Karpas-422 (cell line): ENCODE data around the gene MMP19. TPM values are rescaled to one million over a fixed set of nuclear protein-coding genes. Genes with fewer than 3 reads are reported as not detected.

Source experiments
- DNase-seq: peaks from one replicate; pipeline ENCODE4 v3.0.0-alpha.2; 2015
- H2AFZ ChIP-seq: fragments of 200-600 bp; sonication (generic); 2 replicates; pipeline ENCODE4 v1.6.1; 2014; ENCODE audit warnings: antibody characterized with exemption, low read length, mixed read lengths
- H3K27ac ChIP-seq: fragments of 200-600 bp; sonication (generic); 2 replicates; pipeline ENCODE4 v1.5.1; 2014; ENCODE audit warnings: mild to moderate bottlenecking, low read length, moderate library complexity
- H3K27me3 ChIP-seq: fragments of 200-600 bp; sonication (generic); 2 replicates; pipeline ENCODE4 v1.6.1; 2014; ENCODE audit warnings: low read length, mixed read lengths
- H3K36me3 ChIP-seq: fragments of 200-600 bp; sonication (generic); 2 replicates; pipeline ENCODE4 v1.6.1; 2014; ENCODE audit warnings: low read length, mixed read lengths; ENCODE audit not compliant: insufficient read depth
- H3K4me1 ChIP-seq: fragments of 200-600 bp; sonication (generic); 2 replicates; pipeline ENCODE4 v1.6.1; 2014; ENCODE audit warnings: mild to moderate bottlenecking, low read length, mixed read lengths
- H3K4me2 ChIP-seq: fragments of 200-600 bp; sonication (generic); 2 replicates; pipeline ENCODE4 v1.6.1; 2014; ENCODE audit warnings: low read length, low read depth, mild to moderate bottlenecking; ENCODE audit not compliant: poor library complexity, severe bottlenecking
- H3K4me3 ChIP-seq: fragments of 200-600 bp; sonication (generic); 2 replicates; pipeline ENCODE4 v1.5.1; 2014; ENCODE audit warnings: mild to moderate bottlenecking, antibody characterized with exemption, low read length, mixed read lengths
- H3K79me2 ChIP-seq: fragments of 200-600 bp; sonication (generic); 2 replicates; pipeline ENCODE4 v1.6.1; 2014; ENCODE audit warnings: mild to moderate bottlenecking, low read length, mixed read lengths
- H3K9ac ChIP-seq: fragments of 200-600 bp; sonication (generic); 2 replicates; pipeline ENCODE4 v1.6.0; 2014; ENCODE audit warnings: low read length
- H3K9me2 ChIP-seq: fragments of 200-600 bp; sonication (generic), shearing (Covaris generic); replicated peaks from 2 replicates; pipeline ENCODE4 v1.6.0; 2014; ENCODE audit warnings: mild to moderate bottlenecking, low read length, moderate library complexity; ENCODE audit not compliant: insufficient read depth
- H3K9me3 ChIP-seq: fragments of 300-700, 200-600 bp; sonication (generic); 2 replicates; pipeline ENCODE4 v1.6.1; 2014; ENCODE audit warnings: low read length, mixed read lengths
- H4K20me1 ChIP-seq: fragments of 200-600 bp; sonication (generic); 2 replicates; pipeline ENCODE4 v1.6.1; 2014; ENCODE audit warnings: mild to moderate bottlenecking, antibody characterized with exemption, low read length, low read depth; ENCODE audit not compliant: insufficient read depth
- total RNA-seq: library from RNA; depleted of rRNA; stranded (reverse); fragments of >200 nt; shearing (Covaris generic); gene quantifications from 2 replicates; pipeline ENCODE4 v1.2.3, GENCODE V29; 2014; ENCODE audit warnings: low replicate concordance

MMP19 gene
- total RNA-seq, 1 experiment from 2014 or later = 0.11 TPM

DNA sequence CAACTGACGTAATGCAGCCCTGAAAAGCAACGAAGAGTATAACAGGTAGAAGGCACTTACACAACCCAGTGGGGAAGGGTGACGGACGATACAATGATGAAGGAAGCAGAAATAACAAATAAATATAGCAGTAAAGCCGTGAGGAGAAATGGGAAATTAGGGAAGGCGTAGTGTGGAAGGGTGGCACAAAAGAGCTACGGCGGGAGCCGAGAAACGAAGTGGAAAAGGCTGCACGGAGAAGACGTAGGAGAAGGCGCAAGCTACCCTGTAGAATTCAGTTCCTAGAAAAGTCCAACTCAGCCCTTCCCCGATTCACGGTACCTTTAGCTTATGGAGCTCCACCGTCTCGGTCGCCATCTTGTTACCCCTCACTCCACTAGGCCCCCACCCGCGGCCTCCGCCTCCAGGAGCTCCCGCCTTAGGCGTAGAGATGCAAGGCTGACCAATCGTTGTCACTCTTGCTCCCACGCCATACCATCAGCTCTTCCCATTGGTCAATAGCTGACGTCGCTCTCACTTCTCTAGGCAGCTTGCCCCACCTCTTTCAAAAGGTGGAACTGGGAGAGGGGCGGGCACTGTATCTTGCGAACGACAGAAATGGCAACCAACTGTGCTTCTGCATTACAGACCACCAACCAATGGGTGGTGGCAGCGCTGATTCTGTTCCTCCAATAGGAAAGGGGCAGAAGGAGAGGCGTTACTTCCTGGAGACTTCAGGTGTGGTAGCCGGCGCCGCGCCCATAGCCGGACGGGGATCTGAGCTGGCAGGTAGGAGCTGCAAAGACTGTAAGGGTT lies 25.2 kb downstream of the MMP19 start, which contains the start of the genes ORMDL2 and SARNP:
TSS of gene ORMDL2 (plus strand) at position 697 of the 795 bp plus-strand sequence. CDS start 959 bp downstream, outside the sequence.
TSS of gene SARNP (minus strand) at position 380 of the 795 bp plus-strand sequence. CDS start at position 357, 23 bp downstream.
- H3K27ac ChIP-seq = peak within 1 kb of the TSS; percentile 68
- peaks cover 26% of the 10 kb centered on the region for H3K4me1 ChIP-seq
- H3K9me2 ChIP-seq = no peaks in the 10 kb centered on the region
- peaks cover 73% of the 10 kb centered on the region for H3K79me2 ChIP-seq
- peaks cover 3% of the 10 kb centered on the region; the same call in 1 of the 2 replicates for H4K20me1 ChIP-seq
- H3K9ac ChIP-seq = peak within 1 kb of the TSS; percentile 87
- peak; percentile 100 for DNase-seq
- H2AFZ ChIP-seq = peak within 1 kb of the TSS; percentile 53
- peaks cover 50% of the 10 kb centered on the region for H3K36me3 ChIP-seq
- H3K27me3 ChIP-seq = no peaks in the 10 kb centered on the region
- peak within 1 kb of the TSS; percentile 90 for H3K4me2 ChIP-seq
- H3K4me3 ChIP-seq = peak within 1 kb of the TSS; percentile 91
- H3K9me3 ChIP-seq = no peaks in the 10 kb centered on the region

GRCh38 chr12:55816881-55817344 lies 25.8 kb downstream of the MMP19 start:
- H3K4me1 ChIP-seq = peaks cover 26% of the 10 kb centered on the region
- H3K27me3 ChIP-seq = no peaks in the 10 kb centered on the region
- peak; percentile 66 for DNase-seq
- H3K4me3 ChIP-seq = peak overlapping the region; percentile 91
- no peaks in the 10 kb centered on the region for H3K9me3 ChIP-seq
- H3K9me2 ChIP-seq = no peaks in the 10 kb centered on the region
- H4K20me1 ChIP-seq = peaks cover 3% of the 10 kb centered on the region; the same call in 1 of the 2 replicates
- peak overlapping the region; percentile 87 for H3K9ac ChIP-seq
- H3K36me3 ChIP-seq = peaks cover 43% of the 10 kb centered on the region
- peak overlapping the region; percentile 68 for H3K27ac ChIP-seq
- peak overlapping the region; percentile 90 for H3K4me2 ChIP-seq
- H2AFZ ChIP-seq = peak overlapping the region; percentile 53
- peaks cover 79% of the 10 kb centered on the region for H3K79me2 ChIP-seq

DNA sequence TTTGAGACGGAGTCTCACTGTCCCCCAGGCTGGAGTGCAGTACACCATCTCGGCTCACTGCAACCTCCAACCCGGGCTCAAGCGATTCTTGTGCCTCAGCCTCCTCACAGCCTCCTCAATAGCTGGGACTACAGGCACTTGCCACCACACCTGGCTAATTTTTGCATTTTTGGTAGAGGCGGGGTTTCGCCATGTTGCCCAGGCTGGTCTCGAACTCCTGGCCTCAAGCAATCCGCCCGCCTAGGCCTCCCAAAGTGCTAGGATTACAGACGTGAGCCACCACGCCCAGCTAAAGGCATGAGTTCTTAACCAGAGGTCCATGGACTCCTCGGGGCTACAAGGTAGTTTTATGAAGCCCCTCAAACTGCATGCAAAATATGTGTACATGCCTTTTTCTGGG lies 27.3 kb downstream of the MMP19 start:
- Histone ChIP-seq H3K27me3 (no peaks in the 10 kb centered on the region), H3K79me2 (peaks cover 93% of the 10 kb centered on the region), H4K20me1 (peaks cover 3% of the 10 kb centered on the region; the same call in 1 of the 2 replicates), H3K36me3 (peaks cover 34% of the 10 kb centered on the region), H3K9me3 (no peaks in the 10 kb centered on the region), H3K9me2 (no peaks in the 10 kb centered on the region), H3K4me3 (peak overlapping the region; percentile 91; the same call in 1 of the 2 replicates), H3K9ac (peak overlapping the region; percentile 87; the same call in 1 of the 2 replicates), H3K4me1 (peaks cover 26% of the 10 kb centered on the region), H3K4me2 (peak overlapping the region; percentile 90), H2AFZ (no peak overlapping the region), H3K27ac (no peak overlapping the region)
- DNase-seq = no peak

DNA sequence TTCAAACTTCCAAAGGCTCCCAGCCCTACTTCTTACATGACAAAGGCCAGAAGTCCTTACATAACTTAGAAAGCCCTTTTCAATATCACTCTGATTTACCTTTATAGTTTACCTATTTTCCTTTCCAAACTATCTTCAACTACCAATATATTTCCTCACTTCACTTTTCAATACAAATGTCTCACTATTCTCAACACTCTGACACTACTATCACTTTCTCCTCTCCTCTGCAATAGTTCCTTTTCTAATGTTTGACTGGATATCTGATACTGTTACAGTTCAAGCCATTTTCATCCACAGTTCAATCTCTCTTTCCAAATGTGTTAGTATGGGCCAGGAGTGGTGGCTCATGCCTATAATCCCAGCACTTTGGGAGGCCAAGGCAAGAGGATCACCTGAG lies 28.5 kb downstream of the MMP19 start:
- peaks cover 93% of the 10 kb centered on the region for H3K79me2 ChIP-seq
- H3K9me3 ChIP-seq = no peaks in the 10 kb centered on the region
- H3K4me3 ChIP-seq = no peak overlapping the region
- no peak overlapping the region for H3K9ac ChIP-seq
- peaks cover 21% of the 10 kb centered on the region for H3K4me1 ChIP-seq
- H3K27ac ChIP-seq = no peak overlapping the region
- peaks cover 26% of the 10 kb centered on the region for H3K36me3 ChIP-seq
- H2AFZ ChIP-seq = no peak overlapping the region
- peaks cover 5% of the 10 kb centered on the region; the same call in 1 of the 2 replicates for H4K20me1 ChIP-seq
- no peak for DNase-seq
- no peaks in the 10 kb centered on the region for H3K9me2 ChIP-seq
- no peak overlapping the region for H3K4me2 ChIP-seq
- H3K27me3 ChIP-seq = no peaks in the 10 kb centered on the region

DNA sequence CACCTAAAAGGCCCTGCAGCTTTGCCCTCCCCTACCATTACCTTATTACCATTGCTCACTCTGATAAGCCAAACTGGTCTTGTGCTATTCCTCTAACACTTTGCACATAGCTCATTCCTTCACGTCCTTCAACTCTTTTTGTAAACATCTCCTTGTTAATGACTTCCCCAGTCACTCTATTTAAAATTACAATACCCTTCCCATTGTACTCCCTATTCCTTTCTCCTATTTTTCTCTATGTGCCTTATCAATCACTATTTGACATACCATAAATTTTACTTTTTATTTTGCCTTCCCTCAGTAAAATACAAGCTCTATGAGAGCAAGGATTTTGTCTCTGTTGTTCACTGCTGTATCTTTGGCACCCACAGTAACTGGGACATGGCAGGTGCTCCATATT lies 30.6 kb downstream of the MMP19 start:
- no peak overlapping the region for H3K4me3 ChIP-seq
- peaks cover 97% of the 10 kb centered on the region for H3K79me2 ChIP-seq
- H3K27ac ChIP-seq = no peak overlapping the region
- no peak overlapping the region for H3K9ac ChIP-seq
- no peaks in the 10 kb centered on the region for H3K9me2 ChIP-seq
- no peak overlapping the region for H2AFZ ChIP-seq
- no peaks in the 10 kb centered on the region for H3K27me3 ChIP-seq
- no peak overlapping the region for H3K4me2 ChIP-seq
- H4K20me1 ChIP-seq = peaks cover 4% of the 10 kb centered on the region; the same call in 1 of the 2 replicates
- H3K36me3 ChIP-seq = peaks cover 29% of the 10 kb centered on the region
- peaks cover 13% of the 10 kb centered on the region for H3K4me1 ChIP-seq
- no peak for DNase-seq
- no peaks in the 10 kb centered on the region for H3K9me3 ChIP-seq

DNA sequence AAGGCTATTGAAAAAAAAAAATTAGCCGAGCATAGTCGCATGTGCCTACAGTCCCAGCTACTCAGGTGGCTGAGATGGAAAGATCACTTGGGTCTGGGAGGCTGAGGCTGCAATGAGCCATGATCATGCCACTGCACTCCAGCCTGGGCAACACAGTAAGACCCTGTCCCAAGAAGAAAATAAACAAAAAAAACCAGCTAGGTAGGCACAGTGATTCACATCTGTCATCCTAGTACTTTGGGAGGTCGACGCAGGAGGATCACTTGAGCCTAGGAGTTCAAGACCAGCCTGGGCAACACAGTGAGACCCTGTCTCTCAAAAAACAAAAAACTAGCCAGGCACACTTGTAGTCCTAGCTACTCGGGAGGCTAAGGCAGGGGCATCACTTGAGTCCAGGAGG lies 33.5 kb downstream of the MMP19 start:
- H3K79me2 ChIP-seq = peaks cover 93% of the 10 kb centered on the region
- no peaks in the 10 kb centered on the region for H3K9me3 ChIP-seq

DNA sequence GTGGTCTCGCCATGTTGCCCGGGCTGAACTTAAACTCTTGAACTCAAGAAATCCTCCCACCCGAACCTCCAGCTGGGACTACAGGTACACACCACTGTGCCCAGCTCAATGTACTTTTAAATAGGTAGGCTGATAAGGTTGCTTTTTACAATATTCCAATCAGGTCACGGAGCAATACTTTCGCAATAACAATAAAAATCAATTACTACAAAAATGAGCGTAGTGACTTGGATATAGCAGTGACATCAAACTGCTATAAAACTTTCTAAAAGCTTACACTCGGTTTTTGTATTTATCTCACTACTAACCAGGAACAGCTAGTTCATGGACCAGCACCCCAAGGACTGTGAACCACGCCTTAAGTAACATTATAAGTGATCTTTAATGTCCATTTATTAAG lies 35.8 kb downstream of the MMP19 start:
- H3K36me3 ChIP-seq = peaks cover 27% of the 10 kb centered on the region; the same call in 1 of the 2 replicates
- H3K27ac ChIP-seq = no peak overlapping the region
- H3K79me2 ChIP-seq = peaks cover 90% of the 10 kb centered on the region
- H3K9me2 ChIP-seq = no peaks in the 10 kb centered on the region
- H3K4me1 ChIP-seq = no peaks in the 10 kb centered on the region
- no peak for DNase-seq
- no peaks in the 10 kb centered on the region for H3K9me3 ChIP-seq
- peaks cover 4% of the 10 kb centered on the region; the same call in 1 of the 2 replicates for H4K20me1 ChIP-seq
- H3K9ac ChIP-seq = no peak overlapping the region
- H3K27me3 ChIP-seq = no peaks in the 10 kb centered on the region
- no peak overlapping the region for H3K4me2 ChIP-seq
- no peak overlapping the region for H2AFZ ChIP-seq
- no peak overlapping the region for H3K4me3 ChIP-seq

More for the DNA sequence above, 33.5 kb downstream of the MMP19 start:
- no peaks in the 10 kb centered on the region for H3K4me1 ChIP-seq
- peaks cover 4% of the 10 kb centered on the region; the same call in 1 of the 2 replicates for H4K20me1 ChIP-seq
- H2AFZ ChIP-seq = no peak overlapping the region
- no peaks in the 10 kb centered on the region for H3K9me2 ChIP-seq
- no peak for DNase-seq
- H3K27ac ChIP-seq = no peak overlapping the region
- H3K27me3 ChIP-seq = no peaks in the 10 kb centered on the region
- H3K4me3 ChIP-seq = no peak overlapping the region
- H3K36me3 ChIP-seq = peaks cover 20% of the 10 kb centered on the region
- no peak overlapping the region for H3K9ac ChIP-seq
- H3K4me2 ChIP-seq = no peak overlapping the region

DNA sequence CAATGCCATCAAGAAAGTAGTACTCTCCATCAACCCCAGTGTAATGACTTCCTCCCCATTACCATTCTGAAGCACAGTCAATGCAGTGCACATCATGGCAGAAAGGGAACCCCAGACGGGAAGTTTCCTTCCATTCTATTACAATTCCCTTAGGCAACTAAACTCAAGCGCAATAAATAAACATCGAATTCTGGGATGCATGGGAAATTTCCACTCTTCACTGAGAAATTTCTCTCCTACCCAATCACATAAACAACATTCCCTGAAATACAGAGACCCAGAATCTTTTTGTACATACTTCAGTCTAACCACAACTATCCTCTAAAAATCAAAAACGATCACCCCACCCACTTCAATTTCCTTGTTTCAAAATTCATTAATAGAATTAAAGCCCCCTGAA lies 45.2 kb downstream of the MMP19 start:
- no peak for DNase-seq
- H3K27me3 ChIP-seq = no peaks in the 10 kb centered on the region
- H3K4me2 ChIP-seq = no peak overlapping the region
- H3K79me2 ChIP-seq = peaks cover 59% of the 10 kb centered on the region
- no peak overlapping the region for H3K9ac ChIP-seq
- no peaks in the 10 kb centered on the region for H3K4me1 ChIP-seq
- no peaks in the 10 kb centered on the region for H3K9me3 ChIP-seq
- H3K4me3 ChIP-seq = no peak overlapping the region
- H4K20me1 ChIP-seq = 0 out of 2 replicates have a peak, but pooled peaks cover 3% of the 10 kb centered on the region
- no peak overlapping the region for H3K27ac ChIP-seq
- no peaks in the 10 kb centered on the region for H3K9me2 ChIP-seq
- H3K36me3 ChIP-seq = peaks cover 54% of the 10 kb centered on the region
- no peak overlapping the region for H2AFZ ChIP-seq
